Measurements from ENCODE around the gene SLC9C1.

The SLC9C1 gene

GRCh38 chr3:112131111-112131510, 162.9 kb downstream of the SLC9C1 start:
- DNase-seq (ENCODE audit: low read depth, low spot score): no peak

- DNase-seq (ENCODE audit: low read depth, low spot score): no peak
Observed at GRCh38 chr3:112130638-112130993, 163.4 kb downstream of the SLC9C1 start.

- DNase-seq (ENCODE audit: low read depth, low spot score): no peak
Observed at GRCh38 chr3:112129925-112130637, 163.9 kb downstream of the SLC9C1 start.

GRCh38 chr3:112128843-112129727, 164.9 kb downstream of the SLC9C1 start:
- peak; percentile 81 for DNase-seq (ENCODE audit: low read depth, low spot score)

GRCh38 chr3:112127522-112128494, 166.2 kb downstream of the SLC9C1 start:
- no peak for DNase-seq (ENCODE audit: low read depth, low spot score)

GRCh38 chr3:112126511-112126911, 167.5 kb downstream of the SLC9C1 start:
- peak; percentile 88 for DNase-seq (ENCODE audit: low read depth, low spot score)

GRCh38 chr3:112124907-112125607, 169.0 kb downstream of the SLC9C1 start:
- no peak for DNase-seq (ENCODE audit: low read depth, low spot score)

- DNase-seq (ENCODE audit: low read depth, low spot score): no peak
Observed at GRCh38 chr3:112123548-112123947, 170.5 kb downstream of the SLC9C1 start.

GRCh38 chr3:112122870-112123269, 171.1 kb downstream of the SLC9C1 start:
- DNase-seq (ENCODE audit: low read depth, low spot score): no peak

GRCh38 chr3:112121577-112122547, 172.2 kb downstream of the SLC9C1 start:
- no peak for DNase-seq (ENCODE audit: low read depth, low spot score)

- peak; percentile 10 for DNase-seq (ENCODE audit: low read depth, low spot score)
Observed at GRCh38 chr3:112119962-112120836, 173.8 kb downstream of the SLC9C1 start.

GRCh38 chr3:112117841-112118571, 176.0 kb downstream of the SLC9C1 start:
- DNase-seq (ENCODE audit: low read depth, low spot score): peak; percentile 28

GRCh38 chr3:112117415-112117814, 176.6 kb downstream of the SLC9C1 start:
- DNase-seq (ENCODE audit: low read depth, low spot score): no peak

GRCh38 chr3:112116748-112117186, 177.2 kb downstream of the SLC9C1 start:
- no peak for DNase-seq (ENCODE audit: low read depth, low spot score)

- DNase-seq (ENCODE audit: low read depth, low spot score): no peak
Observed at GRCh38 chr3:112115806-112116383, 178.1 kb downstream of the SLC9C1 start.

GRCh38 chr3:112115161-112115739, 178.8 kb downstream of the SLC9C1 start:
- no peak for DNase-seq (ENCODE audit: low read depth, low spot score)

- no peak for DNase-seq (ENCODE audit: low read depth, low spot score)
Observed at GRCh38 chr3:112114576-112115160, 179.3 kb downstream of the SLC9C1 start.

Data from ELF-1 (cell line).